ENCODE data around the gene TRDMT1. TPM values are rescaled to one million over a fixed set of nuclear protein-coding genes. Genes with fewer than 3 reads are reported as not detected.

Gene TRDMT1
- total RNA-seq, 2 donors from 2014 or later = 10.6 to 15.6 TPM

DNA sequence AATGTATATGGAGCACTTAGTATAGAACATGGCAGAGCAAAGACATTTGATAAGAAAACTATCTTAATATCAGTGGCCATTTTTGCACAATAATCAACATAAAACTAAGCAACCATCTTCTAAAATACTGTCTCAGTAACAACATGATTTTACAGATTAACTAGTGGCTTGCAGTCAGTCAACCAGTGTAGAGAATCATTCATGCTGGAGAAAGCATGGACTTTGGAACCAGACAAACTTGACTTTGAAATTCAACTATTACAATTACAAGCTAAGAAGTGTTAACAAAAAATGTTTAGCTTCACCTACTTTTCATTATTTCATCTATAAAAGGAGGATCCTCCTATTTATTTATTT, 99.6 kb downstream of the TRDMT1 start:
- Mint-ChIP-seq H3K4me3 (no peak overlapping the region), H3K4me1 (no peaks in the 10 kb centered on the region), H3K27me3 (no peaks in the 10 kb centered on the region), H3K36me3 (ENCODE audit: low read depth) (peaks cover 3% of the 10 kb centered on the region), H3K27ac (no peak overlapping the region)
- H3K9me3 ChIP-seq (ENCODE audit: control insufficient read depth, low read length, poor library complexity, severe bottlenecking) = no peaks in the 10 kb centered on the region
- ATAC-seq = no peak
- no peak for DNase-seq

DNA sequence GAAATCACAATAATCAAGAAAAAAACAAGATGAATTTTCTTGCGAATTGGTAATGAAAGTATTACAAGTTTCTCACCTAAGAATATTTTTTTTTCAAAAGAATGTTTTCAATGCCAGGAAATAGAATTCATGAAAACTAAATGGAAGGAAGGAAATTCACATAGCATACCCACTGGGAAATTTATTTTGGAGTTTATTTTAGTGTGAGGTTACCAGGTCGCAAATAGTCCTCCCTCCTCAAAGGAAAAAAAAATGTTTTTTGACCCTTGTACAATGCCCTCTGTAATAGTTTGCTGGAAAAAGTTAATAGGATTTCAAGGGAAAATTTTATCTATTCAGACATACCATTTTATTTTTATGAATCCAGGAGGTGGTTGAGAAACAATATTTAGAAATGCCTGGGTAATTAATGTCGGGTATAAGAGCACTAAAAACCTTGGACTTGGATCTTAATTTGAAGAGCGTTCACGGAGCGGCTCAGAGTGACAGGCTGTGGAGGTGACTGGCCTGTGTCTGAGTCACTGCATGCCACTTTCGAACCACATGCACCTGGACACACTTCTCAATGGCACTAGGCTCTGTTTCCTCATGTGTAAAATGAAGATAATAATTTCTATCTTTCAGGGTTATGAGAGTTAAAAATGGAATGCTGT, 100.1 kb downstream of the TRDMT1 start:
- H3K27ac Mint-ChIP-seq = no peak overlapping the region

DNA sequence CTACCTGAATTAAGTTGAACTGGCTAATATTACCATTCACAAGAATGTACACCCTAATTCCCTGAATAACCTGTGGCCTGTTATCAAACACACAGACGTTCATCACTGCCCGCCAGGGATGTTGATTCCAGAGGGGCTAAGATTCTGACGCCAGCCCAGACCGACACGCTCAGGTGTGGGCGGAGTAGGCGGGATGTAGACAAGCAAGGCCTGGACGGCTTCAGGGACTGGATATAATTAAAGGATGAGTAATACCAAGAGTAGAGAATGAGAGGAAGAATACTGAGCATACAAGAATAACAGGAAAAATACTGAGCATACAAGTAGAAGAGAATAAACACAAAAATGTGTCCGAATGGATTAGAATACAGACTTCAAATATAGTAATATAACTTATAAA, 100.9 kb downstream of the TRDMT1 start:
- DNase-seq = no peak
- H3K36me3 Mint-ChIP-seq (ENCODE audit: low read depth) = peaks cover 3% of the 10 kb centered on the region
- ATAC-seq = no peak
- no peaks in the 10 kb centered on the region for H3K4me1 Mint-ChIP-seq
- no peaks in the 10 kb centered on the region for H3K27me3 Mint-ChIP-seq
- no peak overlapping the region for H3K4me3 Mint-ChIP-seq
- H3K27ac Mint-ChIP-seq = peak overlapping the region; percentile 21
- no peaks in the 10 kb centered on the region for H3K9me3 ChIP-seq (ENCODE audit: control insufficient read depth, low read length, poor library complexity, severe bottlenecking)

More for the DNA sequence above, 100.1 kb downstream of the TRDMT1 start:
- ATAC-seq (no peak), DNase-seq (no peak)
- Mint-ChIP-seq H3K4me3 (no peak overlapping the region), H3K36me3 (ENCODE audit: low read depth) (peaks cover 3% of the 10 kb centered on the region), H3K27me3 (no peaks in the 10 kb centered on the region), H3K4me1 (no peaks in the 10 kb centered on the region)
- no peaks in the 10 kb centered on the region for H3K9me3 ChIP-seq (ENCODE audit: control insufficient read depth, low read length, poor library complexity, severe bottlenecking)

DNA sequence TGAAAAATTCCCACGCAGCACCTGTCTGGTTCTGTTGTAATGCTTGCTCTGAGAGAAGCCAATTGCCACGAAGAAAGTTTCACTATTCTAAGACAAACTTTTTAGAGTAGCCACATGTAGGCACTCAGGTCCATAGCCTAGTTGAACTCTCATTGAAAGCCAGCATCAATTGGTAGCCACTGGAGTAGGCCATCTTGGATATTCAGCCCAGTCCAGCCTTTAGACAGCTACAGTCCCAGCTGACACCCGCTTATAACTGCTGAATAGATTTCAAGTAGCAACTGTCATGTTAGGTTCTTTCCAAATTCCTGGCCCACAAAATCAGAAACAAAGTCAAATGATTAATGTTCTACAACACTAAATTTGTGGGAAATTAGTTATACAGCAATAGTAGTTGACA, 103.5 kb downstream of the TRDMT1 start:
- Mint-ChIP-seq H3K27ac (no peak overlapping the region), H3K4me3 (no peak overlapping the region), H3K27me3 (no peaks in the 10 kb centered on the region), H3K36me3 (ENCODE audit: low read depth) (no peaks in the 10 kb centered on the region), H3K4me1 (no peaks in the 10 kb centered on the region)
- no peak for ATAC-seq
- no peaks in the 10 kb centered on the region for H3K9me3 ChIP-seq (ENCODE audit: control insufficient read depth, low read length, poor library complexity, severe bottlenecking)
- DNase-seq = no peak

Other genes with a start within 250 kb of the TRDMT1 start
- 1 to 10 TPM; 3.1 to 5.3 TPM for gene CUBN, start 71.9 kb downstream of the TRDMT1 start, total RNA-seq
- gene VIM, start 26.6 kb upstream of the TRDMT1 start, total RNA-seq = 1,000 to 10,000 TPM; 1,558 to 2,042 TPM